ENCODE data around the gene SPATA19.

GRCh38 chr11:133889188-133889587 lies 43.9 kb upstream of the SPATA19 start:
- TF ChIP-seq, protein P1, sequence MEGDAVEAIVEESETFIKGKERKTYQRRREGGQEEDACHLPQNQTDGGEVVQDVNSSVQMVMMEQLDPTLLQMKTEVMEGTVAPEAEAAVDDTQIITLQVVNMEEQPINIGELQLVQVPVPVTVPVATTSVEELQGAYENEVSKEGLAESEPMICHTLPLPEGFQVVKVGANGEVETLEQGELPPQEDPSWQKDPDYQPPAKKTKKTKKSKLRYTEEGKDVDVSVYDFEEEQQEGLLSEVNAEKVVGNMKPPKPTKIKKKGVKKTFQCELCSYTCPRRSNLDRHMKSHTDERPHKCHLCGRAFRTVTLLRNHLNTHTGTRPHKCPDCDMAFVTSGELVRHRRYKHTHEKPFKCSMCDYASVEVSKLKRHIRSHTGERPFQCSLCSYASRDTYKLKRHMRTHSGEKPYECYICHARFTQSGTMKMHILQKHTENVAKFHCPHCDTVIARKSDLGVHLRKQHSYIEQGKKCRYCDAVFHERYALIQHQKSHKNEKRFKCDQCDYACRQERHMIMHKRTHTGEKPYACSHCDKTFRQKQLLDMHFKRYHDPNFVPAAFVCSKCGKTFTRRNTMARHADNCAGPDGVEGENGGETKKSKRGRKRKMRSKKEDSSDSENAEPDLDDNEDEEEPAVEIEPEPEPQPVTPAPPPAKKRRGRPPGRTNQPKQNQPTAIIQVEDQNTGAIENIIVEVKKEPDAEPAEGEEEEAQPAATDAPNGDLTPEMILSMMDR (conservative IDR thresholded peaks at IDR 0.05), result no peak
- no peak for TF ChIP-seq ZFX (IDR thresholded peaks at IDR 0.05)

Data from C4-2B (cell line).